Neural progenitor cell (in vitro differentiated cells): ENCODE data around the gene BTBD16. TPM values are rescaled to one million over a fixed set of nuclear protein-coding genes. Genes with fewer than 3 reads are reported as not detected.
A peak's percentile ranks its signal among the peaks of the same experiment; 100 is the strongest.

Source experiments
- DNase-seq: peaks from one replicate; pipeline ENCODE4 v3.0.0-alpha.2; 2016; ENCODE audit warnings: low spot score
- H2AFZ ChIP-seq: fragments of 200-600 bp; sonication (generic); replicated peaks from 2 replicates; pipeline ENCODE4 v1.6.1; 2016; ENCODE audit warnings: antibody characterized with exemption
- H3F3A ChIP-seq: fragments of 200-600 bp; sonication (generic); 2 replicates; pipeline ENCODE4 v1.6.1; 2016; ENCODE audit warnings: antibody characterized with exemption, low read depth
- H3K27ac ChIP-seq: fragments of 200-600 bp; sonication (generic); 2 replicates; pipeline ENCODE4 v1.5.1; 2016; ENCODE audit warnings: mild to moderate bottlenecking
- H3K27me3 ChIP-seq: fragments of 200-600 bp; sonication (generic); 2 replicates; pipeline ENCODE4 v1.6.1; 2016; ENCODE audit warnings: mild to moderate bottlenecking, moderate library complexity
- H3K36me3 ChIP-seq: fragments of 200-600 bp; sonication (generic); 2 replicates; pipeline ENCODE4 v1.5.1; 2016
- H3K4me1 ChIP-seq: fragments of 200-600 bp; sonication (generic); 2 replicates; pipeline ENCODE4 v1.6.1; 2016; ENCODE audit warnings: mixed run types
- H3K4me2 ChIP-seq: fragments of 200-600 bp; sonication (generic); 2 replicates; pipeline ENCODE4 v1.6.1; 2016
- H3K4me3 ChIP-seq: fragments of 200-600 bp; sonication (generic); 2 replicates; pipeline ENCODE4 v1.5.1; 2016
- H3K79me2 ChIP-seq: fragments of 200-600 bp; sonication (generic); 2 replicates; pipeline ENCODE4 v1.6.1; 2016; ENCODE audit warnings: low read depth
- H3K9ac ChIP-seq: fragments of 200-600 bp; sonication (generic); 2 replicates; pipeline ENCODE4 v1.6.1; 2016
- H3K9me3 ChIP-seq: fragments of 200-600 bp; sonication (generic); 2 replicates; pipeline ENCODE4 v1.5.1; 2016; ENCODE audit warnings: low read depth
- H4K20me1 ChIP-seq: fragments of 200-600 bp; sonication (generic); 2 replicates; pipeline ENCODE4 v1.6.1; 2016; ENCODE audit warnings: low read depth
- H3K27ac Mint-ChIP-seq: 3 replicates; pipeline ENCODE4 v1.8.0; 2021; ENCODE audit warnings: mixed read lengths
- H3K27me3 Mint-ChIP-seq: 2 replicates; pipeline ENCODE4 v1.8.0; 2022; ENCODE audit warnings: low read depth, mild to moderate bottlenecking, inconsistent platforms, moderate library complexity, mixed read lengths; ENCODE audit not compliant: insufficient read depth
- H3K36me3 Mint-ChIP-seq: 3 replicates; pipeline ENCODE4 v1.8.0; 2021; ENCODE audit warnings: mixed read lengths
- H3K4me1 Mint-ChIP-seq: 3 replicates; pipeline ENCODE4 v1.8.0; 2021; ENCODE audit warnings: mixed read lengths
- H3K4me3 Mint-ChIP-seq: 3 replicates; pipeline ENCODE4 v1.8.0; 2021; ENCODE audit warnings: mild to moderate bottlenecking, moderate library complexity, mixed read lengths
- H3K9me3 Mint-ChIP-seq: 3 replicates; pipeline ENCODE4 v1.8.0; 2020; ENCODE audit warnings: mixed read lengths
- CTCF ChIP-seq: fragments of 200-600 bp; sonication (generic); IDR thresholded peaks from 2 replicates; pipeline ENCODE4 v1.5.1; 2017; ENCODE audit warnings: antibody characterized with exemption, mild to moderate bottlenecking
- EZH2 ChIP-seq: fragments of 200-600 bp; sonication (generic); IDR thresholded peaks from 2 replicates; pipeline ENCODE4 v1.6.1; 2017; ENCODE audit warnings: antibody characterized with exemption, mild to moderate bottlenecking, moderate library complexity
- EZH2phosphoT487 ChIP-seq: fragments of 200-600 bp; sonication (generic); IDR thresholded peaks from 2 replicates; pipeline ENCODE4 v1.6.1; 2017; ENCODE audit warnings: antibody characterized with exemption
- total RNA-seq: library from RNA; depleted of rRNA; stranded (reverse); fragments of >200 nt; gene quantifications from 2 replicates; pipeline ENCODE4 v1.2.3, GENCODE V29; 2015; ENCODE audit warnings: low replicate concordance

Gene BTBD16
- total RNA-seq, 1 donor from 2014 or later, result not detected

GRCh38 chr10:122373108-122373507, 102.0 kb downstream of the BTBD16 start:
- TF ChIP-seq EZH2phosphoT487 (no peak), CTCF (no peak), EZH2 (no peak)
- Histone ChIP-seq H3K27me3 (peaks cover 18% of the 10 kb centered on the region), H3K4me2 (no peak overlapping the region), H3K4me3 (no peak overlapping the region), H3K4me1 (peaks cover 31% of the 10 kb centered on the region), H3K9ac (no peak overlapping the region), H3K27ac (no peak overlapping the region), H3F3A (peaks cover 9% of the 10 kb centered on the region), H3K9me3 (no peaks in the 10 kb centered on the region), H3K36me3 (no peaks in the 10 kb centered on the region), H3K79me2 (peaks cover 31% of the 10 kb centered on the region), H4K20me1 (no peaks in the 10 kb centered on the region), H2AFZ (no peak overlapping the region)
- no peak for DNase-seq
- Mint-ChIP-seq H3K4me1 (peaks cover 36% of the 10 kb centered on the region), H3K9me3 (no peaks in the 10 kb centered on the region), H3K27ac (no peak overlapping the region), H3K4me3 (peak overlapping the region; percentile 88), H3K27me3 (peaks cover 7% of the 10 kb centered on the region), H3K36me3 (no peaks in the 10 kb centered on the region)

- Histone ChIP-seq H3K4me1 (peaks cover 25% of the 10 kb centered on the region), H3K9ac (no peak overlapping the region), H3K9me3 (no peaks in the 10 kb centered on the region), H3K27me3 (peaks cover 18% of the 10 kb centered on the region), H3F3A (peaks cover 7% of the 10 kb centered on the region), H3K79me2 (peaks cover 38% of the 10 kb centered on the region), H3K36me3 (no peaks in the 10 kb centered on the region), H3K4me3 (peak overlapping the region; percentile 96), H2AFZ (peak overlapping the region; percentile 96), H3K27ac (no peak overlapping the region), H4K20me1 (no peaks in the 10 kb centered on the region), H3K4me2 (peak overlapping the region; percentile 96)
- Mint-ChIP-seq H3K9me3 (no peaks in the 10 kb centered on the region), H3K4me3 (peak overlapping the region; percentile 88), H3K27ac (no peak overlapping the region), H3K36me3 (peaks cover under 1% of the 10 kb centered on the region), H3K4me1 (peaks cover 30% of the 10 kb centered on the region), H3K27me3 (peaks cover 7% of the 10 kb centered on the region)
- DNase-seq, result no peak
- no peak for TF ChIP-seq EZH2
- TF ChIP-seq EZH2phosphoT487, result no peak
- TF ChIP-seq CTCF, result no peak
Observed at GRCh38 chr10:122373721-122374120, 102.6 kb downstream of the BTBD16 start.

- Histone ChIP-seq H3K4me3 (peak within 1 kb of the TSS; percentile 96), H3K27ac (peak within 1 kb of the TSS; percentile 66), H4K20me1 (no peaks in the 10 kb centered on the region), H3K9me3 (no peaks in the 10 kb centered on the region), H2AFZ (peak within 1 kb of the TSS; percentile 96), H3F3A (peaks cover 7% of the 10 kb centered on the region), H3K36me3 (no peaks in the 10 kb centered on the region), H3K27me3 (peaks cover 18% of the 10 kb centered on the region), H3K4me2 (peak within 1 kb of the TSS; percentile 96), H3K79me2 (peaks cover 44% of the 10 kb centered on the region), H3K4me1 (peaks cover 19% of the 10 kb centered on the region), H3K9ac (peak within 1 kb of the TSS; percentile 37)
- Mint-ChIP-seq H3K4me3 (peak within 1 kb of the TSS; percentile 95), H3K36me3 (peaks cover 4% of the 10 kb centered on the region), H3K27ac (peak within 1 kb of the TSS; percentile 82), H3K4me1 (peaks cover 23% of the 10 kb centered on the region), H3K9me3 (no peaks in the 10 kb centered on the region), H3K27me3 (peaks cover 7% of the 10 kb centered on the region)
- TF ChIP-seq EZH2, result no peak
- TF ChIP-seq EZH2phosphoT487, result no peak
- no peak for TF ChIP-seq CTCF
- DNase-seq, result peak; percentile 98
Observed at GRCh38 chr10:122374237-122374858, 103.3 kb downstream of the BTBD16 start, which contains the start of gene PLEKHA1. Gene PLEKHA1, plus strand, starts transcription at chr10:122374708. Its CDS starts 18,493 bp downstream, at chr10:122393201.
